Left ventricle myocardium inferior (tissue), 1 donor: ENCODE measurements around the gene SMG6. TPM values are rescaled to one million over a fixed set of nuclear protein-coding genes. Genes with fewer than 3 reads are reported as not detected.

Experiments used
- DNase-seq: peaks from one replicate; pipeline ENCODE4 v3.0.0-alpha.2; 2020
- H3K27ac ChIP-seq: fragments of 200-600 bp; replicated peaks from 2 replicates; pipeline ENCODE4 v1.8.0; 2021
- H3K27me3 ChIP-seq: fragments of 200-600 bp; 2 replicates; pipeline ENCODE4 v1.8.0; 2021; ENCODE audit warnings: low read depth
- H3K36me3 ChIP-seq: fragments of 200-600 bp; 2 replicates; pipeline ENCODE4 v1.8.0; 2021
- H3K4me1 ChIP-seq: fragments of 200-600 bp; 2 replicates; pipeline ENCODE4 v1.8.0; 2021
- H3K4me3 ChIP-seq: fragments of 200-600 bp; 2 replicates; pipeline ENCODE4 v1.8.0; 2021; ENCODE audit warnings: mild to moderate bottlenecking, moderate library complexity
- H3K9me3 ChIP-seq: fragments of 200-600 bp; replicated peaks from 2 replicates; pipeline ENCODE4 v1.8.0; 2021
- intact Hi-C: fragments of 100-400 bp; cut with micrococcal nuclease; formaldehyde crosslinking; loops from one replicate; pipeline ENCODE4 v1.11.0; 2022
- total RNA-seq: library from RNA; stranded (reverse); fragmentation: NEBNext Ultra II Directional; extraction: Animal tissue kit (Norgen Biotek cat#: 25700); gene quantifications from one replicate; pipeline ENCODE4 v1.2.1, GENCODE V29; 2021
- TF ChIP-seq, protein P1 (sequence below): fragments of 200-600 bp; IDR thresholded peaks from 2 replicates; pipeline ENCODE4 v1.8.0; 2021; ENCODE audit warnings: antibody characterized with exemption, mild to moderate bottlenecking, borderline replicate concordance
- donor health status: DM: no; HTN: yes; CAD: no; lungs with severe emphysema.

The SMG6 gene
- total RNA-seq, 1 donor from 2014 or later = 22.1 TPM

DNA sequence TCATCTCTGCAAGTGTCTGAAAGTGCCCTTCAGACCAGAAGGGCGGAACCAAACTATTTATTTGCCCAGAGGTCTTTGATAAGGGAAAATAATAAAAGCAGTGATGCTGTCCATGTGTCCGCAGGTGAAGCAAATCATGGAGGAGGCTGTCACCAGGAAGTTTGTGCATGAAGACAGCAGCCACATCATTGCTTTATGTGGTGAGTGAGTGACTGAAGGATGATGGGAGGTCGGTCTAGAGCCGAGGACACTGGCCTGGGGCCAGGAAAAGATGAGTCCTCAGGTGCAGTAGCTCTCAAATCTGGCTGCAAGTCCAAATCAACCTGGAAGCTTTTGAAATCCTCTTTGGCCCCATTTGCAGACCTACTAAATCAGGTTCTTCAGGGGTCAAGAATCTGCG lies 39.8 kb upstream of the SMG6 start:
- Histone ChIP-seq H3K9me3 (no peaks in the 10 kb centered on the region), H3K27me3 (no peaks in the 10 kb centered on the region), H3K4me3 (no peak overlapping the region), H3K36me3 (peaks cover 27% of the 10 kb centered on the region), H3K27ac (no peak overlapping the region), H3K4me1 (peaks cover 13% of the 10 kb centered on the region)
- DNase-seq = no peak
- intact Hi-C loops = no loop called here
- TF ChIP-seq, protein P1, sequence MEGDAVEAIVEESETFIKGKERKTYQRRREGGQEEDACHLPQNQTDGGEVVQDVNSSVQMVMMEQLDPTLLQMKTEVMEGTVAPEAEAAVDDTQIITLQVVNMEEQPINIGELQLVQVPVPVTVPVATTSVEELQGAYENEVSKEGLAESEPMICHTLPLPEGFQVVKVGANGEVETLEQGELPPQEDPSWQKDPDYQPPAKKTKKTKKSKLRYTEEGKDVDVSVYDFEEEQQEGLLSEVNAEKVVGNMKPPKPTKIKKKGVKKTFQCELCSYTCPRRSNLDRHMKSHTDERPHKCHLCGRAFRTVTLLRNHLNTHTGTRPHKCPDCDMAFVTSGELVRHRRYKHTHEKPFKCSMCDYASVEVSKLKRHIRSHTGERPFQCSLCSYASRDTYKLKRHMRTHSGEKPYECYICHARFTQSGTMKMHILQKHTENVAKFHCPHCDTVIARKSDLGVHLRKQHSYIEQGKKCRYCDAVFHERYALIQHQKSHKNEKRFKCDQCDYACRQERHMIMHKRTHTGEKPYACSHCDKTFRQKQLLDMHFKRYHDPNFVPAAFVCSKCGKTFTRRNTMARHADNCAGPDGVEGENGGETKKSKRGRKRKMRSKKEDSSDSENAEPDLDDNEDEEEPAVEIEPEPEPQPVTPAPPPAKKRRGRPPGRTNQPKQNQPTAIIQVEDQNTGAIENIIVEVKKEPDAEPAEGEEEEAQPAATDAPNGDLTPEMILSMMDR = no peak

DNA sequence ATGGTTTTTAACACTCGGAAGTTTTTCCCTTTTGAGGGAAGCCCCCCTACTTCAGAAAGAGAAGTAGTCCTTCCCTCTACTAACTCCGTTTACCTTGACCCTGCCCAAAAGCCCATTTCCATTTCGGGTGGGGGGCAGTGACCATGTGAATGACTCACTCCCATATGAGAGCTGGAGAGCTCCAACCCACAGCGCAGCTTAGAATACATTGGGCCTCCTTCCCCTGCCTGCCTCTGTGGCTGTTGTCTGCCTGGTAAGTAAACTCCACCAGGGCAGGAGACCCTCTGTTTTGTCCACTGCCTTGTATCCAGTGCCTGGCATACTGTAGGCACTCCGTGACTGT lies 34.7 kb upstream of the SMG6 start:
- H3K27me3 ChIP-seq = no peaks in the 10 kb centered on the region
- peak overlapping the region; percentile 77 for H3K4me3 ChIP-seq
- TF ChIP-seq, protein P1 = no peak
- H3K4me1 ChIP-seq = peaks cover 38% of the 10 kb centered on the region
- H3K27ac ChIP-seq = peak overlapping the region; percentile 90
- H3K9me3 ChIP-seq = no peaks in the 10 kb centered on the region
- intact Hi-C loops = no loop called here
- DNase-seq = no peak
- peaks cover 30% of the 10 kb centered on the region for H3K36me3 ChIP-seq

DNA sequence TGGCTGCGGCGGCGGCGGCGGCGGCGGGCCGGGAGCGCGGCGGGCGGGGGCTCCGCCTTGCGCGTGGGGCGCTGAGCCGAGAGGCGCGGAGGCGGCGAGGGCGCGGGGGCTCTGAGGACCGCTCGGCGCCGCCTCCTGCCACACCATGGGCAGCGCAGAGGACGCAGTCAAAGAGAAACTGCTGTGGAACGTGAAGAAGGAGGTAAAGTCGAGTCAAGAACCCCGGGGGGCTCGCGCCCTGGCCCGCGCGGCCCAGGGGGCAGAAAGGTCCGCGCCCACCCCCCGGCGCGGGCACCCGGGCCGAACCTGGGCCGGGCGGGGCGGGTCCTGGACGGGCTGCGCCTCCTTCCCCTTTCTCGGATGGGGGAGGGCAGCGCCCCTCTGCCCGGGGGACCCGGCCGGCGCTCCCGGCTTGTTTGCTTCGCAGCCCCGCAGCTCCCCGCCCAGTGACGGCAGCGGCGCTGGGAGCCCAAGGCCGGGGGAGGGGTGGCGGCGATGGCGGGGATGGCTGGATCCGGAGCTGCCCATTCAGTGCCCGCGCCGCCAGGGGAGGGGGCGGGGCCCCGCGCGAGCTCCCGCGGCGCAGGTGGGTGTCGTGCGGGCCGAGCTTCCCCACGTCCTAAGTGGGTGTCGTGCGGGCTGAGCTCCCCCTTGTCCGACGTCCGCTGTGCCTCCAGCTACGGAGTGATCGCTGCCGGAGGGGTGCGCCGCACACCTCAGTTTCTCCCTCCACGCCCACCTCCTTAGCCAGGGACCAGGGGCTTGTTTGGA lies 34.1 kb upstream of the SMG6 start:
- TF ChIP-seq, protein P1 = peak; percentile 21
- Histone ChIP-seq H3K4me1 (peaks cover 38% of the 10 kb centered on the region), H3K27ac (peak overlapping the region; percentile 90), H3K9me3 (no peaks in the 10 kb centered on the region), H3K4me3 (peak overlapping the region; percentile 77), H3K27me3 (no peaks in the 10 kb centered on the region), H3K36me3 (peaks cover 36% of the 10 kb centered on the region)
- peak; percentile 67 for DNase-seq
- intact Hi-C loops = no loop called here

DNA sequence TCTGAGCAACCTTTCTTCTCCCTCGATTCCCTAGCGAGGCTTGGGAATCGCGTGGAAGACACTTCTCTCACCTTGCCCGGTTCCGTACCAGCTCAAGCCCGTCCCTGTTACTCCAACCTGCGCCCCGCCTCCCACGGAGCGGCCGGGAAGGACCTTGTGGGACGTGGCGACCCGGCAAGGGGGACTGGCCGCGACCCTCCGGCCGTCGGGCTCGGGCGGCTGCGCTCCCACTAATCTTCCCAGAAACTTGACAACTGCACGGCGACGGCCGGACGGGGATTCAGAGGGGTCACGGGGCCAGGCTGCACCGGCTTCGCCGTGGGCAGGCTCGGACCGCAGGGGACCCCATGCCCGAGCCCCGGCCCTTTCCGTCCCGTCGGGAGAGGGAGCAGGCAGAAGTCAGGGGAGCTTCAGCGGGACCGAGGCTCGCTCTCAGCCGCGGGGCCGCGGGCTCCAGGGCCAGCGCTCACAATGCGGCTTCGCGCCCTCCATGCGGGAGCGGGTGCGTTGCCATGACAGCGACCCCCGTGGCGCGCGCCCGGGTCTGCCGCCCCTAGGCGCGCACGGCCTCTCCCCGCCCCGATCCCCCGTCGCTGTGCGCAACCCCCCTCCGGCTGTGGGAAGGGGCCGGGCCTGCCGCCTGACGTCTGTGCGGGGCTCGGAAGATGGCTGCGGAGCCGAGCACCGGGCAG lies 33.4 kb upstream of the SMG6 start, which contains the start of gene SGSM2:
Gene SGSM2 (plus strand): TSS at position 650 of the 692 bp plus-strand sequence. CDS start 188 bp downstream, outside the sequence.
- peaks cover 38% of the 10 kb centered on the region for H3K4me1 ChIP-seq
- intact Hi-C loops = no loop called here
- no peaks in the 10 kb centered on the region for H3K27me3 ChIP-seq
- no peaks in the 10 kb centered on the region for H3K9me3 ChIP-seq
- peaks cover 37% of the 10 kb centered on the region for H3K36me3 ChIP-seq
- peak; percentile 72 for DNase-seq
- peak within 1 kb of the TSS; percentile 90 for H3K27ac ChIP-seq
- H3K4me3 ChIP-seq = peak within 1 kb of the TSS; percentile 77
- TF ChIP-seq, protein P1 = no peak

DNA sequence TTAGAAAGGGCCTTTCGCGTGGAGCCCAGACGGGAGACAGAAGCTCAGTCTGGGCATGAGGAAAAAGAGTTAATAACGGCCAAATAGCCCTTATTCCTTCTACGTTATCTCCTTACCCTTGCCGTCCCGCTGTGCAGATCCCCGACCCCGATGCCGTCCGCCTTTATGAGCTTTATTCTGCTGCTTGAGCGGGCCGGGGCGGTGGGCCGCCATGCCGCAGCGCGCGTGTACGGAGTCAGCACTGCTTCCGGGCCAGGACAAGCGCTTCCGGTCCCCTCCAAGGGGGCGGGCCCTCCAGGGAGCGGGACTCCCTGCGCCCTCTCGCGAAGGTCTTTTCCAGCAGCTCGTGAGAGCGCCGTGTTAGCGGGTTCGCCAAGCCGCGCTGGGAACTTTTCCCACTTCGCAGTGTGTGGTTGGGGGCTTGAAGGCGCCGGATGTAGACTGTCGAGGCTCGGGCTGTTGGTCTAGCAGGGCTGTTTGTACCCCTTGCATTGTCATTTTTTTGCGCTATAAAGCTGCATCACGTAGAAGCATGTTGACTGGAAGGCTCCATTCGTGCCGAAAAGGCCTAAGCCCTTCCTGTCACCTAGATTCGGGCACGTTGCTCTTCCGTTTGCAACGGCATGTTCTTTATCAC lies 32.7 kb upstream of the SMG6 start, which contains the start of gene TSR1:
Gene TSR1 (minus strand): TSS at position 243 of the 637 bp plus-strand sequence. CDS start 30 bp downstream, at position 213.
- H3K27me3 ChIP-seq = no peaks in the 10 kb centered on the region
- intact Hi-C loops = no loop called here

More for the DNA sequence above, 32.7 kb upstream of the SMG6 start, which contains the start of gene TSR1:
- Histone ChIP-seq H3K4me3 (peak within 1 kb of the TSS; percentile 77), H3K27ac (peak within 1 kb of the TSS; percentile 90), H3K9me3 (no peaks in the 10 kb centered on the region), H3K4me1 (peaks cover 38% of the 10 kb centered on the region), H3K36me3 (peaks cover 39% of the 10 kb centered on the region)
- TF ChIP-seq, protein P1 = peak; percentile 40
- DNase-seq = peak; percentile 92
